Frontal cortex (tissue), 4 donors: ENCODE results near the gene ANAPC1. TPM values are rescaled to one million over a fixed set of nuclear protein-coding genes. Genes with fewer than 3 reads are reported as not detected.
"Not testable (repeated sequence)": the region's sequence is repeated elsewhere in the genome, so short reads cannot be mapped to it uniquely, and the experiment has no call there.

Source experiments
- DNase-seq, 2 donors: peaks; one replicate each; pipeline ENCODE4 v3.0.0; 2012; ENCODE audit warnings: low spot score in 2 of 2
- FAIRE-seq: peaks from 2 replicates; lab custom pipeline; 2012; peaks lifted over from hg19 to GRCh38; lab: Jason Lieb, UNC
- small RNA-seq: library from RNA; depleted of rRNA; stranded (forward); fragments of <200 nt; gene quantifications from one replicate; pipeline ENCODE3, GENCODE V24; 2014
- total RNA-seq: library from RNA; depleted of rRNA; stranded (reverse); fragments of >200 nt; gene quantifications from one replicate; pipeline ENCODE4 v1.2.3, GENCODE V29; 2014
- donor health status: control.
- donor health status: control.
- donor health status: control.

ANAPC1 gene
- total RNA-seq, 1 donor from 2014 or later = 56.3 TPM

DNA sequence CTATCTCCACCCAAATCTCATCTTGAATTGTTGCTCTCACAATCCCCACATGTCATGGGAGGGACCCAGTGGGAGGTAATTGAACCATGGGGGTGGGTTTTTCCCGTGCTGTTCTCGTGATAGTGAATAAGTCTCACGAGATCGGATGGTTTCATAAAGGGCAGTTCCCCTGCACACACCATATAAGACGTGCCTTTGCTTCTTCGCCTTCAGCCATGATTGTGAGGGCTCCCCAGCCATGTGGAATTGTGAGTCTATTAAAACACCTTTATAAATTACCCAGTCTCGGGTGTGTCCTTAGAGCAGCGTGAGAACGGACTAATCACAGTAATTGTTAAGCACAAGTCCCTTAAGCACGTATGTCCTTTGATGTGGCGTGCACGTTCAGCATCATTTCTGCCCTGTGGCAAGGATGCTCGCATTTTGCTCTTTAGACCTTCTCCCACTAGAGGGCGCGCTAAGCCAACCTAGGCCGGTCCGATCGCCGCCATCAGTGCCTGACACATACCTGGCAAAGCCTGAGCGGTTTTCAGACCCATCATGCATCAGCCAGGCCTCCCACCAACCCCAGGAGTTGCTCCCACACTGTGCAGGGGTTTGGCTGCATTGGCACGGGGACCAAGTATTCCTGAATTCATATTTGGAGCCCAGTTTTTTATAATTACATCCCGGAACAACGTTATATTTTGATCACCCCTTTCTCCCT, 136.4 kb downstream of the ANAPC1 start:
- FAIRE-seq, DNase-seq: not testable (repeated sequence)

GRCh38 chr2:111744751-111745150, 139.2 kb downstream of the ANAPC1 start:
- FAIRE-seq, DNase-seq: not testable (repeated sequence)

DNA sequence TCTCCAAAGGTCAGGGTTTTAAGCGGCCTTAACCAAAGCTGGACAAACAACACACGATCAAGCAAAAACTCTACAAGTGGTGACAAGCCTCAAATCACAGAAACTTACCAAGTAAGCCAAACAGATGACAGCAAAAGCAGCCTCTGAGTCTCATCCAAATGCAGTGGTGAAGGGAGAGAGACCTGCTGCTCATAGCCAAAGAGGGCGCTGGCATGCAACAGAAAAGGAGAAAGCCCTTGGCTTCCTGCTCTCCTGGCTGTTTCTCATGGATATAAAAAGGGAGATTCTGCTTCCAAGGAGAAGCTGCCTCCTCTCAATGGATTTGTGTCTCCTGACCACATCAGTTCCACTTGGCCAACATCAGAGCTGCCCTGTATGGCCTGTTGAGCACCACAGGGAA, 142.5 kb downstream of the ANAPC1 start:
- not testable (repeated sequence) for DNase-seq, FAIRE-seq

DNA sequence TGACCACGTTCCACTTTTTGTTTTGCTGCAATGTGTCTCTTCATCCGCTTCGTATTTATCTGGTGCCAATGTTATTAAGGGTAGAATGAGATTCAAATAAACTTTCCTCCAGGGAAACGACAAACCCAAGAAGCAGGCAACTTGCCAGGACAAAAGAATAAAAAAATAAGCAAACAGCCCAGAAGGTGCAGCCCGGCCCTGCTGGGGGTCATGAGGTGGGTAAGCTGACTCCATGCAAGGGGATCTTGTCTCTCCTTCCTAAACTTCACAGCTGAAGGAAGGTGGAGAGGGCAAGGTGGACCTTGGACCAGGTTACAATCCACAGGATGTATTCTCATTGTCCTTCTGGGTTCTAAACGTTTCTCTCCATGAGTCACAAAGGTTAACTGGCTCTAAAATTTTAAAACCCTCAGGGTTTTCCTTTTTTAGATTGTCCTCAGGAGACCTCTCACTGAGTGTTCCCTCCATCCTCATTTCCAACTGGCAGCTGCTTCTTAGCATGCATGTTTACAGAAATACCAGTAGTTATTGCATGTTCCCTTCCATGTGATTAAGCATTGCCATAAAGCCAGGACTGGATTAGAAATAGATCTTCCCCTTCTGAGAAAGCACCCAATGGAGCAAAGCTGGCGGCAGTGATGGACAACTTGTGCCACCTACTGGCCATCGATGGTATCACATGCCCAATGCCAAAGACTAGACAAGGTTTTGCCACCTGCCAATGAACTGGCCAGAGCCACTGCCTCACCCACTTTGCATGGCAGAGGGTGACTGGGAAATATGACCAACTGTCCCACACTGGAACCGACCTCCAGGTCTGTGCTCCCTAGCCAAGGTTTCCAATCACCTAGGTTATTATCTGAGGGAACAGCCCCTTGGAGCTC, 147.9 kb downstream of the ANAPC1 start:
- FAIRE-seq = not testable (repeated sequence)

GRCh38 chr2:111735420-111735819, 148.6 kb downstream of the ANAPC1 start:
- DNase-seq, FAIRE-seq: not testable (repeated sequence)

More for the DNA sequence above, 147.9 kb downstream of the ANAPC1 start:
- DNase-seq = not testable (repeated sequence)

GRCh38 chr2:111729812-111730458, 154.1 kb downstream of the ANAPC1 start:
- FAIRE-seq, DNase-seq: not testable (repeated sequence)

GRCh38 chr2:111727611-111728110, 156.3 kb downstream of the ANAPC1 start:
- not testable (repeated sequence) for FAIRE-seq, DNase-seq

DNA sequence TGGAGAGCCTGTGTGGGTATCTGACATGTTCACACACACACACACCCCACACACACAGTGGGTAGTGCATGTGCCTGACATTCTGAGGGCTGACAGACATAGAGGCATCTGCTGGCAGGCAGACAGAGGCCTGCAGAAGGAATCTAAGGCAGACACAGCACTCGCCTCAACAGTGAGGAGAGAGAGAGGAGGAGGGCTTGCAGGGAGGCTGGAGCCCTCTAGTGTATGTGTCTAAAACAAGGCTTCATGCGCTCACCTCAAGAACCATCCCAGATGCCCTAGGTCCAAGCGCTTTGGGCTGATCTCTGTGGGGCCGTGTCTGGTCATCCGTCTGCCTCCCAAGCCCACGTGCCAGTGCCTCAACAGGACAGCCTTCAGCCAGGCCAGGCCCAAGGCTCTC, 158.3 kb downstream of the ANAPC1 start:
- DNase-seq, FAIRE-seq: not testable (repeated sequence)

DNA sequence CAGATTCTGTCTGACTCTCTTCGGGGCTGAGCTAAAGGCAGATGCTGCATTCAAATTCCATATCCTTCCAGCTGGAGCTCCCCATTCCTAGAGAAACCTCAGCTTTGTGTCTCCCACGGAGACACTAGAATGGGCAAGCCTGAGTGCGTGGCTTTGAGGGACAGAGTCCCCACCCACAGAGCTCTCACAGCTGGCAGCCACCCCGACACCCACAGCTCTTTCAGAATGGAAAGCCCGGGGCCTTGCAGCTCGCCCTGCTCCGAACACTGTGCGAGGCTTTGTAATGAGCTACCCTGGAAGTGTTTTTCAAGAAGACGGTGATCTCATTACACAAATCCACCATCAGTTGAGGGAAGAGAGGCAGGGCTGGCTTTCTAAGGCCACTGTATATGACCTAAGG, 164.4 kb downstream of the ANAPC1 start:
- FAIRE-seq = not testable (repeated sequence)

More for the DNA sequence above, 164.4 kb downstream of the ANAPC1 start:
- DNase-seq = not testable (repeated sequence)

Small RNA genes within 50 kb of the gene (small RNA-seq; reads per million reads assigned to genes)
- not detected for gene MIR4771-2
- not detected for gene RN7SL297P

Other genes starting within 250 kb of the ANAPC1 start
- gene MERTK, start 14.4 kb upstream of the ANAPC1 start, total RNA-seq = 2.4 TPM
- 12.6 TPM for gene TMEM87B, start 171.1 kb upstream of the ANAPC1 start, total RNA-seq